Keratinocyte (primary cell): ENCODE data around the gene SPINT1. TPM values are rescaled to one million over a fixed set of nuclear protein-coding genes. Genes with fewer than 3 reads are reported as not detected.

Experiments
- DNase-seq: peaks from one replicate; pipeline ENCODE4 v3.0.0-alpha.2; 2011; ENCODE audit warnings: low read depth, missing footprints, low spot score
- FAIRE-seq: peaks from 2 replicates; lab custom pipeline; 2011; peaks lifted over from hg19 to GRCh38; lab: Jason Lieb, UNC
- H2AFZ ChIP-seq: 2 replicates; pipeline ENCODE4 v1.6.0; 2012; ENCODE audit warnings: low read length, control low read depth, inconsistent platforms; ENCODE audit not compliant: control insufficient read depth
- H3K27ac ChIP-seq: 2 replicates; pipeline ENCODE4 v1.5.1; 2011; ENCODE audit warnings: low read length; ENCODE audit not compliant: control insufficient read depth, insufficient read depth
- H3K27me3 ChIP-seq: 3 replicates; pipeline ENCODE4 v1.6.0; 2011; ENCODE audit warnings: low read length; ENCODE audit not compliant: control insufficient read depth, insufficient read depth; ENCODE audit errors: extremely low read depth
- H3K36me3 ChIP-seq, 2 experiments: 2 replicates in 1 of 2; 3 replicates in 1 of 2; pipeline ENCODE4 v1.5.1; 2011; ENCODE audit warnings: low read length in 2 of 2, mild to moderate bottlenecking in 1 of 2; ENCODE audit not compliant: control insufficient read depth in 2 of 2, insufficient read depth in 2 of 2; ENCODE audit errors: extremely low read depth in 1 of 2
- H3K4me1 ChIP-seq: 3 replicates; pipeline ENCODE4 v1.5.1; 2011; ENCODE audit warnings: low read length; ENCODE audit not compliant: control insufficient read depth, insufficient read depth; ENCODE audit errors: extremely low read depth
- H3K4me2 ChIP-seq: 3 replicates; pipeline ENCODE4 v1.6.0; 2011; ENCODE audit warnings: low read depth, low read length; ENCODE audit not compliant: control insufficient read depth, insufficient read depth; ENCODE audit errors: extremely low read depth
- H3K4me3 ChIP-seq, 3 experiments: fragments of 200-600 bp in 1 of 3; sonication (generic) in 1 of 3; 2 replicates in 2 of 3; 3 replicates in 1 of 3; pipeline ENCODE4 v1.5.1; 2011 to 2016; ENCODE audit warnings: low read length in 3 of 3, mild to moderate bottlenecking in 3 of 3, control low read depth in 2 of 3, inconsistent platforms in 1 of 3, low read depth in 1 of 3, mixed read lengths in 1 of 3, mixed run types in 1 of 3, moderate library complexity in 1 of 3; ENCODE audit not compliant: control insufficient read depth in 2 of 3, insufficient read depth in 2 of 3; ENCODE audit errors: extremely low read depth in 1 of 3
- H3K79me2 ChIP-seq: 2 replicates; pipeline ENCODE4 v1.6.0; 2012; ENCODE audit warnings: low read length; ENCODE audit not compliant: control insufficient read depth, insufficient read depth
- H3K9ac ChIP-seq: 3 replicates; pipeline ENCODE4 v1.6.0; 2011; ENCODE audit warnings: low read length; ENCODE audit not compliant: control insufficient read depth, insufficient read depth; ENCODE audit errors: extremely low read depth
- H3K9me1 ChIP-seq: 3 replicates; pipeline ENCODE4 v1.6.0; 2011; ENCODE audit warnings: low read length; ENCODE audit not compliant: control insufficient read depth, insufficient read depth; ENCODE audit errors: extremely low read depth
- H3K9me3 ChIP-seq: 2 replicates; pipeline ENCODE4 v1.5.1; 2012; ENCODE audit warnings: low read depth, low read length; ENCODE audit not compliant: control insufficient read depth
- H4K20me1 ChIP-seq: 3 replicates; pipeline ENCODE4 v1.6.0; 2011; ENCODE audit warnings: low read length; ENCODE audit not compliant: control insufficient read depth, insufficient read depth; ENCODE audit errors: extremely low read depth
- EZH2 ChIP-seq: IDR thresholded peaks from one replicate; pipeline ENCODE4 v1.6.1; 2012; ENCODE audit warnings: inconsistent platforms, mild to moderate bottlenecking, low read length, moderate library complexity
- dilution Hi-C: fragments of 300-500 bp; cut with MboI; formaldehyde crosslinking; loops from one replicate; pipeline ENCODE4 v1.7.0; 2020; ENCODE audit warnings: low sequenced_read_pairs; ENCODE audit not compliant: extremely low pct_ligation_motif_present
- polyA plus RNA-seq, 5 experiments: library from polyadenylated mRNA; depleted of rRNA in 3 of 5; stranded (reverse) in 3 of 5; stranded (forward) in 1 of 5; unstranded in 1 of 5; fragments of >200 nt; gene quantifications; 1 replicate in 1 of 5; 2 replicates in 3 of 5; 3 replicates in 1 of 5; pipeline versions ENCODE4 v1.2.1 to v1.2.3, GENCODE V29; 2011 to 2012; ENCODE audit warnings: missing spikeins in 2 of 5, low read depth in 1 of 5, low replicate concordance in 1 of 5
- TF ChIP-seq, protein P1 (sequence below), 3 experiments: IDR thresholded peaks in 1 of 3; conservative IDR thresholded peaks in 1 of 3; optimal IDR thresholded peaks in 1 of 3; 2 replicates in 2 of 3; 3 replicates in 1 of 3; pipeline versions ENCODE3 to v1.5.1; 2011; ENCODE audit warnings: low read length in 3 of 3, mild to moderate bottlenecking in 3 of 3, moderate library complexity in 2 of 3, control low read depth in 1 of 3, inconsistent platforms in 1 of 3; ENCODE audit not compliant: insufficient read depth in 2 of 3; ENCODE audit errors: extremely low read depth in 1 of 3

SPINT1 gene
- polyA plus RNA-seq, 1 donor (not counting 4 experiments of a cell fraction or from before 2014, with no cell fraction given) = 40.9 TPM

- Histone ChIP-seq H4K20me1 (peaks cover 21% of the 10 kb centered on the region), H3K9me3 (no peaks in the 10 kb centered on the region), H3K27ac (peak overlapping the region; percentile 92), H3K27me3 (no peaks in the 10 kb centered on the region), H2AFZ (peak overlapping the region; percentile 64), H3K4me2 (peak overlapping the region; percentile 97), H3K9me1 (peaks cover 4% of the 10 kb centered on the region), H3K4me1 (peaks cover 42% of the 10 kb centered on the region), H3K9ac (peak overlapping the region; percentile 85), H3K4me3 (peak overlapping the region; percentile 79 to 99 (median 95)), H3K79me2 (peaks cover 51% of the 10 kb centered on the region), H3K36me3 (peaks cover 3 to 20% of the 10 kb centered on the region in 2 experiments)
- FAIRE-seq (no peak), DNase-seq (no peak)
- TF ChIP-seq EZH2 = no peak
- TF ChIP-seq, protein P1, sequence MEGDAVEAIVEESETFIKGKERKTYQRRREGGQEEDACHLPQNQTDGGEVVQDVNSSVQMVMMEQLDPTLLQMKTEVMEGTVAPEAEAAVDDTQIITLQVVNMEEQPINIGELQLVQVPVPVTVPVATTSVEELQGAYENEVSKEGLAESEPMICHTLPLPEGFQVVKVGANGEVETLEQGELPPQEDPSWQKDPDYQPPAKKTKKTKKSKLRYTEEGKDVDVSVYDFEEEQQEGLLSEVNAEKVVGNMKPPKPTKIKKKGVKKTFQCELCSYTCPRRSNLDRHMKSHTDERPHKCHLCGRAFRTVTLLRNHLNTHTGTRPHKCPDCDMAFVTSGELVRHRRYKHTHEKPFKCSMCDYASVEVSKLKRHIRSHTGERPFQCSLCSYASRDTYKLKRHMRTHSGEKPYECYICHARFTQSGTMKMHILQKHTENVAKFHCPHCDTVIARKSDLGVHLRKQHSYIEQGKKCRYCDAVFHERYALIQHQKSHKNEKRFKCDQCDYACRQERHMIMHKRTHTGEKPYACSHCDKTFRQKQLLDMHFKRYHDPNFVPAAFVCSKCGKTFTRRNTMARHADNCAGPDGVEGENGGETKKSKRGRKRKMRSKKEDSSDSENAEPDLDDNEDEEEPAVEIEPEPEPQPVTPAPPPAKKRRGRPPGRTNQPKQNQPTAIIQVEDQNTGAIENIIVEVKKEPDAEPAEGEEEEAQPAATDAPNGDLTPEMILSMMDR (optimal IDR thresholded peaks at IDR 0.05 in 1 of 3, IDR thresholded peaks at IDR 0.05 in 1 of 3, conservative IDR thresholded peaks at IDR 0.05 in 1 of 3; ENCODE audit: extremely low read depth in 1 of 3, insufficient read depth in 2 of 3, low read length in 3 of 3) = no peak
- dilution Hi-C loops = no loop called here
Observed at GRCh38 chr15:40844696-40845030, 815 bp downstream of the SPINT1 start.

- peak overlapping the region; percentile 64 for H2AFZ ChIP-seq
- H3K4me3 ChIP-seq = peak overlapping the region; percentile 79 to 99 (median 95)
- TF ChIP-seq, protein P1 (optimal IDR thresholded peaks at IDR 0.05 in 1 of 3, IDR thresholded peaks at IDR 0.05 in 1 of 3, conservative IDR thresholded peaks at IDR 0.05 in 1 of 3; ENCODE audit: extremely low read depth in 1 of 3, insufficient read depth in 2 of 3, low read length in 3 of 3) = no peak
- no peak for TF ChIP-seq EZH2
- peak overlapping the region; percentile 92 for H3K27ac ChIP-seq
- peaks cover 54% of the 10 kb centered on the region for H3K79me2 ChIP-seq
- peaks cover 4% of the 10 kb centered on the region for H3K9me1 ChIP-seq
- no peaks in the 10 kb centered on the region for H3K27me3 ChIP-seq
- DNase-seq (no peak), FAIRE-seq (no peak)
- peaks cover 3 to 20% of the 10 kb centered on the region in 2 experiments for H3K36me3 ChIP-seq
- H3K9ac ChIP-seq = peak overlapping the region; percentile 85
- dilution Hi-C loops = no loop called here
- H3K4me1 ChIP-seq = peaks cover 42% of the 10 kb centered on the region
- peak overlapping the region; percentile 97 for H3K4me2 ChIP-seq
- H3K9me3 ChIP-seq = no peaks in the 10 kb centered on the region
- peaks cover 21% of the 10 kb centered on the region for H4K20me1 ChIP-seq
Observed at GRCh38 chr15:40845036-40845435, 1.2 kb downstream of the SPINT1 start.
